ENCODE data around the gene NHSL1.
A peak's percentile ranks its signal among the peaks of the same experiment; 100 is the strongest.

Gene NHSL1

DNA sequence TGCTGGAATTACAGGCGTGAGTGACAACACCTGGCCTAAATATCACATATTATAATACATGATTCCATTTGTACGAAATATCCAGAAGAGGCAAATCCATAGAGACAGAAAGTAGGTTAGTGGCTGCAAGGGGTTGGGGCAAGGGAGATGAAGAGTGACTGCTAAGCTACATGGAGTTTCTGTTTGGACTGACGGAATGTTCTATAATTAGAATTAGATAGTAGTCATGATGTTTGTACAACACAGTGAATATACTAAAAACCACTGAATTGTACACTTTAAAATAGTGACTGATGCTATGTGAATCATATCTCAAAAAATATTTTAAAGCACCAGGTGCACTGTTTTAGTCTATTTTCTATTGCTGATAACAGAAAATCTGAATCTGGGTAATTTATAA, 99.0 kb downstream of the NHSL1 start:
- no peak for DNase-seq

DNA sequence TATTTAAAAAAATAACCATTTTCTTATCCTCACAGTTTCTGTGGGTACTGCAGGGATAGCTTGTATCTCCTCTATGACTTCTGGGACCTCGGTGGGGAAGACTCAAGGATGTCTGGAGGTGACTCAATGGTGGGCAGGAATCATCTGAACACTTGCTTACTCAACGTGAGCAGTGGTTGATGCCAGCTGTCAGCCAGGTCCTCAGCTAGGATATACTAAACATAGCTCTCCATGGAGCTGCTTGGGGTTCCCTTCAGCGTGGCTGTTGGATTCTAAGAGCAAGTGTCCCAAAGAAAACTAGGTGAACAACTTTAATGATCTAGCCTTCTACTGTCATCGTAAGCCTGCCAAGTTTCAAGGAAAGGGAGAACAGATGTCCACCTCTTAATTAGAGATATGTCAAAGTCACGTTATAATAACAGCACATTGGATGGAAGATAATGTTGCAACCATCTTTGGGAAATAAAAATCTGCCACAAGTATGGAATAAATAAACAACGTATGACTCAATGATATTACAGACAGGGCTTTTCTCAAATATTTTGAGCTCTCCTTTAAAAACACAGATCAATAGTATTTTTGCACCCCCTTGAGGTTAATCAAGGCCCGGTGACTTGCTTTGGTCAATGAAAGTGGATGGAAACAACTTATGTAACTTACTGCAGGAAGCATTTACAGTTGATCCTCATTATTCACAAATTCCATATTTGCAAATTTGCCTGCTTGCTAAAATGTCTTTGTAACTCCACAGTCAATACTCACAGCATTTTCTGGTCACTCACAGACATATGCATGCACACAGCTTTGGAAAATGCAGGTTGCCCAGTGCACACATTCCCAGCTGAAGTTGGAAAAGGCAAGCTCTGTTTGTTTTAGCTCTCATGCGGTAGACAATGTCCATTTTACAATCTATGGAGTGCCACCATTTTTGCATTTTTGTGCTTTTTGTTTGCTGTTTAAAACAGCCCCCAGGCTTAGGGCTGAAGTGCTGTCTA, 101.9 kb downstream of the NHSL1 start:
- no peak for DNase-seq

DNA sequence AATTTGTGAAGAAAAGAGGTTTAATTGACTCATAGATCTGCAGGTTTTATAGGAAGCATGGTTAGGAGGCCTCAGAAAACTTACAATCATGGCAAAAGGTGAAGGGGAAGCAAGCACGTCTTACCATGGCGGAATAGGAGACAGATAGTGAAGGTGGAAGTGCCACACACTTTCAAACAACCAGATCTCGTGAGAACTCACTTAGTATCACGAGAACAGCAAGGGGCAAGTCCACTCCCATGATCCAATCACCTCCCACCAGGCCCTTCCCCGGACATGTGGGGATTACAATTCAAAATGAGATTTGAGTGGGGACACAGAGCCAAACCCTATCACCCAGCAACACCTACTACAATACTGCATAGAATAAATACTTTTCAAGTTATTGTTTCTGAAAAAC, 102.6 kb downstream of the NHSL1 start:
- DNase-seq = no peak

DNA sequence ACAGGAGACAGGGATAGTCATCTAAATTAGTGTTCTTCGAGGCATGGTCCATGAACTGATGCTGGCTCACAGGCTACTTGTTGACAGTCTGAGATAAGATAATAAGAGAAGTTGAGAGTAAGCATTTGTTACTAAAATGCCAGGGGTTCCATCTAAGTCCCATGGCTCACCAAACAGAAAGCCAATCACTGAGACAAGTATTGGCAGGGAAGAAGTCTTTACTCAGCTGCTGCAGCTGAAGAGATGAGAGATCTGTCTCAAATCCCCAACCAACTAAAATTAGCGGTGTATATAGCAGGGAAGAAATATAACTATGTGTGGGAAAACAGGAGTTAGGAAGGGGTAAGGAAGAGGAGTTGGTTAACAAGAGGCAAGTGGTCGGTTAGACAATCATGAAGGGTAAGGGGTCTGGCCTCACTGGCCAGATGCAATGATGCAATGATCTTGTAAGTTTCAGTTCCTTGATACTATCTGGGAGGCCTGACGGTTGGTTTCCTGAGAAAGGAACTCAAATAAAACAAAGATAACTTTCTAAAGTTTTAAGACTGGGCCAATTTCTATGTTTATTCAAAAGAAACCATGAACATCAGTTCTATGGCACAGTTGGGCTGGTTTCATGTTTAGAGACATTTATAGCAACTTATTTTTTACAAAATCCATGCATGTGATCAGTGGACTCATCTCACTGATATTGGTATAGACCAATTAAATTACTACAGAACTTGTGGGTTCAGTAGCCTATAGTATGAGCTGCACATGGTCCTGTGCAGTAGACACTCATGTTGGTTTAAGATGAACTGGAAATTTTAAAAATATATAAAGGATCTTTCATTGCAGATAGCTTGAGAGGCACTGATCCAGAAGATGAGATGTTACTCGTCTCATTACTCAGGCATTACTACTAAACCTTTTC, 105.2 kb downstream of the NHSL1 start:
- DNase-seq = no peak

DNA sequence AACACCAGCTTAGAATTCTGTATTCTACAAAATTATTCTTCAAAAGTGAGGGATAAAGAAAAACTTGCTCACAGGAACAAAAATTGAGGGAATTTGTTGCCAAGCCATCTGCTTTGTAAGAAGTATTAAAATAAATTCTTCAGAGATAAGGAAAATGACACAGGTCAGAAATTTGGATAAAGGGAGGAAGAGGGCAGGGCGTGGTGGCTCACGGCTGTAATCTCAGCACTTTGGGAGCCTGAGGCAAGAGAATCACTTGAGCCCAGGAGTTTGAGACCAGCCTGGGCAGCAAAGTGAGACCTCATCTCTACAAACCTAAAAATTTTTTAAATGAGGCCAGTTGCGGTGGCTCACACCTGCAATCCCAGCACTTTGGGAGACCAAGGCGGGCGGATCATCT, 109.7 kb downstream of the NHSL1 start:
- DNase-seq = no peak

DNA sequence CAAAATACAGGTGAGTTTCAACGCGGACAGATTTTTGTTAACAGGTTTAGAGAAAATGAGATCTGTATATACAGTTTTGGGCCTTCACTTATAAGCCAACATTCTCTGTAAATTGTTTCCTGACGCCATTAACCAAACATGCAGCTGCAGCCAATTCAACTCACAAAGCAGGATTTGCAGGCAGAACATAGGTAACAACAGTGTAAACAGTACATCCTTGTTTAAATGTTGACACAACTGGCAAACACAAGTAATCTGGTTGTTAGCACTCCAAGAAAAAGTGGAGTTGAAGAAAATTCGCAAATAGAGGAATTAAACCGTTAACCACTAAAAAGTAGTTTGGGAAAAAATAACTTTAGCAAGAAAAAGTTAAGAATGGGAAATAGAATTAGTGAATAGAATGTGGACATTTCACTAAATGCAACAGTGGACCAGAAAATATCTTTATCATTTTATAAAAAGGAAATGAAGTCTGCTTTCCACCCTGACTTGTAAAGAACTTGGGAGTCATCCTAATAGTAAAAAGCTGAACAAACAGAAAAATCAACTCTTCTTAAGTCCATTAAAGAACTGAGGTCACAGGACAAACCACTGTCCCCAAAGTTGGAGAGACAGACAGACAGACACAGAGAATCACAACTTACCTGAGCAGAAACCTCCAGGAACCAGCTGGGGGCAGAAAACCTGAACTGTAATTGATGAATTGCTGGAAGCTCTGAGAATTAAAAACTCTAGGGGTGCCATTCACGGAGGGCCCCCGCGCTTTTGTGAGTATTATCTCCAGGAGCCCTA, 111.5 kb downstream of the NHSL1 start:
- DNase-seq = peak; percentile 67

DNA sequence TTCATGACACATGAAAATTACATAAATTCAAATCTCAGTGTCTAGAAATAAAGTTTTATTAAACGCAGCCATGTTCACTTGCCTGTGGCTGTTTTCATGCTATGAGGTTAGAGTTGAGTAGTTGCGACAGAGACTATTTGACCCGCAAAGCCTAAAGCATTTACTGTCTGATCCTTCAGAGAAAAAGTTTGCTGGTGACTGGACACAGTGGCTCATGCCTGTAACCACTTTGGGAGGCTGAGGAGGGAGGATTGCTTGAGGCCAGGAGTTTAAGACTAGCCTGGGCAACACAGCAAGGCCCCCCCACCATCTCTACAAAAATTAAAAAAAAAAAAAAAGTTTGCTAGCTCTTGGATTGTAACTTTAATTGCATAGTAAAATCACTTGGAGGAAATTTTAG, 112.4 kb downstream of the NHSL1 start:
- DNase-seq = no peak

DNA sequence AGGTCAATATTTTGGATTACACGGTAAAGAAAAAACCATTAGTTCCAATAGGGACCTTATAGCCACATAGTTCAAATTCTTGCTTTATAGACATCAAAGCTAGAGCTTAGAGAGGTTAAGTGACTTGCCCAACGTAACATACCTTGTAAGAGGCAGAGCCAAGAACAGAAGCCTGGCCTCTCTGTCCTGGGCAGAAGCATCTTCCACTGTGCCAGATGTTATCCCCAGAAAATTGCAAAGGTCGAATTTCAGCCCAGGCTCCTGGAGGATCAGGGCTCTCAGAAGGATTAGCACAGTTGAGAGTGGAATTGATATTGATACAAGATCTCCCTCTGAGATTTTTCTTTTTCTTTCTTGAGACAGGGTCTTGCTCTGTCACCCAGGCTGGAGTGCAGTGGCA, 115.5 kb downstream of the NHSL1 start:
- no peak for DNase-seq

DNA sequence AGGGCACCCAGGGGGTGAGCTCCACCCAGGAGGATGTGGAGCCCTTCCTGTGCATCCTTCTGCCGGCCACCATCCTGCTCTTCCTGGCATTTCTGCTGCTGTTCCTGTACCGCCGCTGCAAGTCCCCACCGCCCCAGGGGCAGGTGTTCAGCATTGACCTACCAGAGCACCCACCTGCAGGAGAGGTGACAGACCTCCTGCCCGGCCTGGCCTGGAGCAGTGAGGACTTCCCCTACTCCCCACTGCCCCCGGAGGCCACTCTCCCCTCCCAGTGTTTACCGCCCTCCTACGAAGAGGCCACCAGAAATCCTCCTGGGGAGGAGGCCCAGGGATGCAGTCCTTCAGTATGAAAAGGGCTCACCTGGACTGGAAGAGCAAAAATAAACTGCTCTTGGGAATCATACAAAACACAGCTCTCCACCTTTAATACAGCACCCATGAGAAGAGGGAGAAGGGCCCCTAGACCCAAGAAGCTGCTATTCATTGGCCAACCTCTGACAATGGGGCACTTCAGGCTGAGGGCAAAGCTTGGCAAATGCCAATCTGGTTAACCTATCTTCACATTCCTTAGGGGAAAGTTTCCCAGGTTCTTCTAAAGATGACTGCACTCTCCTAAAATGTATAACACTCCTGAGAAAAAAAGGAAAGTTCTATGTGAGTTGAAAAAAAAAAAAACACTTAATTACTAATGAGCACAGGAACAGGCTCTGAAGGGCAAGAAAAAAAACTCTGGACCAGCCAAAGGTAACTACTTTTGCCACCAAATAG, 116.6 kb downstream of the NHSL1 start:
- DNase-seq = no peak

DNA sequence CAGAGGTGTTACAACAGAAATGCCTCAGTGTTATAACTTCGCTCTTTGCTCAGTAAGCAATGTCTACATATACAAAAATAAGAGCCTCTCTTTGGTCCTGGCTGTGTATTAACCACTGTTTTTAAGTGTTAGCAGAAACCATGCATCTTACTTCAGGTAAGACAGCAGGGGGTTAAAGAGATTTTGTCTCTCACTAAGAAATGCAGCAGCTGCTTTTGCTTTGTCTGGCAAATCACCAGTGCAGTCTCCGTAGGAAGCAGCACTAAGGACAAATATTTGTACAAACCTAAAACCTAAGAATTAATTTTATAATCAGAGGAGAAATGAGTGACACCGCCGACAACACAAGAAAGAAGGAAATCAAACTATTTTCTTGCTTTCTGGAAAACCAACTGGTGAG, 120.8 kb downstream of the NHSL1 start:
- DNase-seq = no peak

DNA sequence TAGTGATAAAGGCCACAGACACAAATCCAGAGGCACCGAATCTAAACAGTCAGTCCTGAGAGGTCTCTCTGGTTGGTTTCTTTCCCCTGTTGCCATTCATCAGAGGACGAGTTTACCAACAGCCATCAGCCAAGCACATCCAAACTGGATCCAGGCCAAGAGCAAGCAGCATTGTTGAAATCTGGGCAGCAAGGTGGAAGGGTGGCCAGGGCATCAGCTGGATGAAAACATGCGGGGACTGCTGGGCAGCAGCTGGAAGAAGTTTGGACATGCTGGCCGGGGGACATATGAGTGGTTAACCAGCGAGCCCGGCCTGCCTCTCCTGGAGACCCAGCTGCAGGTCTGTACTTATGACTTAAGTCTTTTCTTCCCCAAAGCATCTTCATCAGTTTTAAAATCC, 121.5 kb downstream of the NHSL1 start, which contains the start of gene SMIM28:
TSS of gene SMIM28 (plus strand) at position 62 of the 400 bp plus-strand sequence. CDS start at position 230, 168 bp downstream.
- peak; percentile 81 for DNase-seq

DNA sequence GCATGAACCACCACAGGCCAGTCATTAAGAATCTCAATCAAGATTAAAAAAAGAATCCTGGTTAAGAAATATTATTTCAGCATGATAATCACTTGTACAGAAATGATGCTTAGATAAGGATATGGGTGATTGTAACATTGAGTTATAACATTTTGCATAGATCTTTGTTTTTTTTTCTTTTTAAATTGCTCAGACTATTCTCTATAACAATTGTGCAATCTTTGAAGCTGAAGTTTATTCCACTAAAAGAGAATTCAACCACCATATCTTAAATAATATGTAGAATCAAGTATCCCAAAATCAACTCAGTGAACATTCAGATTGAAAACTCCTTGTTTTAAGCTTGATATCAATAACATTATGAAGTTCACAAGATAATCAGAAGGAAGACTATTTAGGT, 122.3 kb downstream of the NHSL1 start:
- DNase-seq = no peak

DNA sequence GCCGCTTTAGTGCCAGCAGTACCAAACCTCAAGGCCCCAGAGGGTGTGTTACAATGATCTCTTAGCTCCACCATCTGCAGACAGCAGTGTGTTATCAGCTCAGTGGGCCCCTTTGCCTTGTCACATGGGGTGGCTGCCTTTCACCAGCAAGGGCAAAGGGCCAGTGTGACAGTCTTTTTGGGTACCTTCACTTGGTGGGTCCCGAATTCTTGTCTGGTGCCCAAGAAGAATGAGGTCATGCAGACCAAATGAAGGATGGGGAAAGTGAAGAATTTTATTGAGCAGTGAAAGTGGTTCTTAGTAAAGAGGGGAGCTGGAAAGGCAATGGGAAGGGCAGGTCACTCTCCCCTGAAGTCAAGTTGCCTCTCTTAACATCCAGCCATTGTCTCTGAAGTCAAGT, 124.5 kb downstream of the NHSL1 start:
- no peak for DNase-seq

DNA sequence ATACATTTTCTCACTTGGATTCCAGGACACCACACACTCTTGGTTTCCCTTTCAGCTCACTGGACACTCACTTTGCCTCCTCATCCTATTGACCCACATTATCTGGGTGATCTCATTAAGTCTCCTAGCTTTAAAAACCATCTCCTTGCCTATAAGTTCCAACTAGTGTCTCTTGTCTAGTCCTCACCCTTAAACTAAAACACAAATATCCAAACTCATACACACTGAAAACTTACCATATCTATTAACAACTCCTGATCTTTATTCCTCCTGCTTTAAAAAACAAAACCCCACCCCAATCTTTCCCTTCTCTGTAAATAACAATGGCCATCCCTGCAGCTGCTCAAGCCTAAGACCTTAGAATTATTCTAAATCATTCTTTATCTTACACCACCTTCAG, 125.1 kb downstream of the NHSL1 start:
- DNase-seq = no peak

DNA sequence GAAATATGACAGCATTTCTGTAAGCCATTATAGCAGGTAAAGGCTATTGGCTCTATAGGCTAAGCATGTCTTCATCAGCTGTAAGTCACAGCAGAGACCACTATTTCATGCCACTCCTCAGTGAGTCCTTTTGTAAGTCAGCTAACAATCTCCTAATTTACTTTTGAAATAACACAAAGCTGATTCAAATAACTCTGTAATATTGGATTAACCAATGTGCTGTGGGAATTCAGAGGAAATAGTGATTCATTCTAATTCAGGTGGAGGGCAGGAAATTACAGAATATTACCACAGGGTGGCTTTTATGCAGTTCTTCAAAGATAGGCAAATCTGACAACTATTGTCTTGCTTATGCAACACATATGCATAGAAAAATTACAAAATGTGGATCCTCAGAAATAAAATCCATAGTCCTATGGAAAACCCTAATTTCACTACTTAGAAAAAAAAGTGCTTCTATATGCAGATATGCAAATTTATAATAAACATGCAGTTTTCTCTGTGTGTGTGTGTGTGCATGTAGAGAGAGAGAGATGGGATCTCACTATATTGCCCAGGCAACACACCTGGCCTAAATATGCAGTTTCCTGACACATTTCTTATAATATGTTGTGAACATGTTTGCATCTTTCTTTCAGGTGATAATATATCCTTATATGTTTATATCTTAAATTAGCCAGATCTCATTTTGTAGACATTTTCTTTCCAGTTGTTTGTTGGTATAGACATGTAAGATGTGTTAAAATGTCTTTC, 126.4 kb downstream of the NHSL1 start:
- DNase-seq = no peak
